ENCODE measurements around the gene FBXO2. TPM values are rescaled to one million over a fixed set of nuclear protein-coding genes. Genes with fewer than 3 reads are reported as not detected.
A peak's percentile ranks its signal among the peaks of the same experiment; 100 is the strongest.

The FBXO2 gene
- total and polyA plus RNA-seq, 3 donors from 2014 or later, result 11.3 to 19.0 (median 17.3) TPM

DNA sequence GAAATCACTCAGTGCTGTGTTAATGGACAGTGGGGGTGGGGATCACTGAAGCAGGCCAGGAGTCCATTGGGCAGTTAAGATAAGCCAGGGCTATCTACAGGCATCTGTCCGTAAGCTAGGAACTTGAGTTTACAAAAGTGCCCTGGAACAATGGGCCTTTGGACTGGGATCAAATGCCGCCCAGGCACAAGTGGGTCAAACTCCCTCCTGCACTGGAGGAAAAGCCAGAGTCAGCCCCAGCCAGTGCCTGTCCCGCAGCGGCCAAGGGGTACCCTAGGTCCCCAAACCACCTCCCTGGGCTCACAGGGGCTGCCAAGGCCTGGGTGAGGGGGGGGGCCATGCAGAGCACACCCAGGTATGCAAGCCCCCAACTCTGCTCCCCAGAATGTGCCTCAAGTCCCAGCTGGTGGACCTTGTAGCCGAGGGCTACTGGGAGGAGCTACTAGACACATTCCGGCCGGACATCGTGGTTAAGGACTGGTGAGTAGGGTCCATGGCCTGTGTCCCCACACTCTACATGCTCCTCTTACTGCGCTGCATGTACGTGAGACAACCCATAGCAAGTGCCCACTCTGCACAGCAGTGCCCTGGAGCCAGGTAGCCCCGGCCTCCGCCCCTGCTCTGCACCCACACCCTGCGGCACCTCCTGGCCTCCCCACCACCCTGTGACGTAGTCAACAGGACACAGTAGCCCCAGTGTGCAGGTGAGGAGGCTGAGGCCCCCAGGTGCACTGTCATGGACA is 17.5 kb upstream of the FBXO2 start:
- intact Hi-C loops (cut with DNase I; ENCODE audit: low total_unique reads), result no loop called here
- Histone ChIP-seq H3K9me3 (no peaks in the 10 kb centered on the region), H3K4me1 (no peaks in the 10 kb centered on the region), H3K27me3 (no peaks in the 10 kb centered on the region), H3K36me3 (ENCODE audit: low read depth, missing control alignments) (no peaks in the 10 kb centered on the region), H3K27ac (no peak overlapping the region), H3K4me3 (no peak overlapping the region)
- TF ChIP-seq POLR2A (IDR thresholded peaks at IDR 0.05), result no peak
- TF ChIP-seq, protein P1, sequence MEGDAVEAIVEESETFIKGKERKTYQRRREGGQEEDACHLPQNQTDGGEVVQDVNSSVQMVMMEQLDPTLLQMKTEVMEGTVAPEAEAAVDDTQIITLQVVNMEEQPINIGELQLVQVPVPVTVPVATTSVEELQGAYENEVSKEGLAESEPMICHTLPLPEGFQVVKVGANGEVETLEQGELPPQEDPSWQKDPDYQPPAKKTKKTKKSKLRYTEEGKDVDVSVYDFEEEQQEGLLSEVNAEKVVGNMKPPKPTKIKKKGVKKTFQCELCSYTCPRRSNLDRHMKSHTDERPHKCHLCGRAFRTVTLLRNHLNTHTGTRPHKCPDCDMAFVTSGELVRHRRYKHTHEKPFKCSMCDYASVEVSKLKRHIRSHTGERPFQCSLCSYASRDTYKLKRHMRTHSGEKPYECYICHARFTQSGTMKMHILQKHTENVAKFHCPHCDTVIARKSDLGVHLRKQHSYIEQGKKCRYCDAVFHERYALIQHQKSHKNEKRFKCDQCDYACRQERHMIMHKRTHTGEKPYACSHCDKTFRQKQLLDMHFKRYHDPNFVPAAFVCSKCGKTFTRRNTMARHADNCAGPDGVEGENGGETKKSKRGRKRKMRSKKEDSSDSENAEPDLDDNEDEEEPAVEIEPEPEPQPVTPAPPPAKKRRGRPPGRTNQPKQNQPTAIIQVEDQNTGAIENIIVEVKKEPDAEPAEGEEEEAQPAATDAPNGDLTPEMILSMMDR (IDR thresholded peaks at IDR 0.05), result no peak
- no peak for DNase-seq
- 90 to 96% methylated on average over 9 to 14 of the region's 14 CpGs for WGBS, 2 donors

DNA sequence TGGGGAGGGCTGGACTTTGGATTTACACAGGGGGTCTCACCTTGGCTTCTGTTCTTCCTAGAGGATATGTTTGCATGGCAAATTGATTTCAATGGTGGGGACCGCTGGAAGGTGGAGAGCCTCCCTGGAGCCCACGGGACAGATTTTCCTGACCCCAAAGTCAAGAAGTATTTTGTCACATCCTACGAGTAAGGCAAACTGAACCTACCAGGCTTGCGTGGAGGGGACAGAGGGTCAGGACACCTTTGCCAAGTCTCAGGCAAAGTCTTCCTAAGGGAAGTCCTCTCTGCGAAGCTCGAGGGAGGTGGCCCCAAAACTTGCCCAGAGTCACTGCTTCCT is 16.9 kb upstream of the FBXO2 start:
- Histone ChIP-seq H3K27me3 (no peaks in the 10 kb centered on the region), H3K27ac (no peak overlapping the region), H3K9me3 (no peaks in the 10 kb centered on the region), H3K4me3 (no peak overlapping the region), H3K4me1 (no peaks in the 10 kb centered on the region), H3K36me3 (ENCODE audit: low read depth, missing control alignments) (no peaks in the 10 kb centered on the region)
- 91 to 94% methylated on average over 6 of the region's 6 CpGs for WGBS, 2 donors
- intact Hi-C loops (cut with DNase I; ENCODE audit: low total_unique reads), result no loop called here
- DNase-seq, result no peak
- TF ChIP-seq, protein P1 (IDR thresholded peaks at IDR 0.05), result no peak
- TF ChIP-seq POLR2A (IDR thresholded peaks at IDR 0.05), result no peak

DNA sequence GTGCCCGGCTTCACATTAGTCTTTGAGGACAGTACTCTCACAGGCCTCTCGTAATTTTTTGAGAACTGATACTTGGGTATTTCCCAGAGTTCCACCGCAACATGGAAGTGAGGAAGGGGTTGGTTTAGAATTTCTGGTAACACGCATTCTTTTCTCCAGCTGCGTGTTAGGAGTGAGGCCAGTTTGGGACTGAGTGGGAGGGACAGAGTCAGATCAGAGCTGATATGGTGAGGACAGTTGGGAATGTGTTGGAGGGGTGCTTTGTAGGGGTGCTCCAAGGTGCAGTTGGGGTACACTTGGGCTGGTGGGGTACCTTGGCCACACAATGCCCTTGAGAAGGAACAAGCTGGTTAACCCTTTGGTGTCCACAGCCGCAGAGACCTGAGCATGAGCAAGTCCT is 16.5 kb upstream of the FBXO2 start:
- no peak for DNase-seq
- intact Hi-C loops (cut with DNase I; ENCODE audit: low total_unique reads), result no loop called here
- TF ChIP-seq, protein P1 (IDR thresholded peaks at IDR 0.05), result no peak
- no peak for TF ChIP-seq POLR2A (IDR thresholded peaks at IDR 0.05)
- no peak overlapping the region for H3K27ac ChIP-seq
- WGBS, 2 donors, result 69 to 70% methylated on average over 6 of the region's 6 CpGs
- H3K27me3 ChIP-seq, result no peaks in the 10 kb centered on the region
- no peaks in the 10 kb centered on the region for H3K4me1 ChIP-seq
- H3K4me3 ChIP-seq, result no peak overlapping the region
- no peaks in the 10 kb centered on the region for H3K36me3 ChIP-seq (ENCODE audit: low read depth, missing control alignments)
- no peaks in the 10 kb centered on the region for H3K9me3 ChIP-seq

DNA sequence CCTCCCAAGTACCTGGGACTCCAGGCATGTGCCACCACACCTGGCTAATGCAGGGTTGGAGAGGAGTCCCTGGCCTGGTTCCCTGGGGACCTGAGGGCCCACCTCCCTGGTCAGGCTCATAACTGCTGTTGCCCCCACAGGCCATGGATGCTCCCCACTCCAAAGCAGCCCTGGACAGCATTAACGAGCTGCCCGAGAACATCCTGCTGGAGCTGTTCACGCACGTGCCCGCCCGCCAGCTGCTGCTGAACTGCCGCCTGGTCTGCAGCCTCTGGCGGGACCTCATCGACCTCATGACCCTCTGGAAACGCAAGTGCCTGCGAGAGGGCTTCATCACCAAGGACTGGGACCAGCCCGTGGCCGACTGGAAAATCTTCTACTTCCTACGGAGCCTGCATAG is 14.3 kb upstream of the FBXO2 start:
- Histone ChIP-seq H3K27ac (no peak overlapping the region), H3K36me3 (ENCODE audit: low read depth, missing control alignments) (no peaks in the 10 kb centered on the region), H3K4me3 (no peak overlapping the region), H3K9me3 (no peaks in the 10 kb centered on the region), H3K27me3 (no peaks in the 10 kb centered on the region), H3K4me1 (no peaks in the 10 kb centered on the region)
- intact Hi-C loops (cut with DNase I; ENCODE audit: low total_unique reads), result no loop called here
- DNase-seq, result no peak
- 87 to 100% methylated on average over 1 to 14 of the region's 14 CpGs for WGBS, 2 donors
- TF ChIP-seq POLR2A (IDR thresholded peaks at IDR 0.05), result no peak

DNA sequence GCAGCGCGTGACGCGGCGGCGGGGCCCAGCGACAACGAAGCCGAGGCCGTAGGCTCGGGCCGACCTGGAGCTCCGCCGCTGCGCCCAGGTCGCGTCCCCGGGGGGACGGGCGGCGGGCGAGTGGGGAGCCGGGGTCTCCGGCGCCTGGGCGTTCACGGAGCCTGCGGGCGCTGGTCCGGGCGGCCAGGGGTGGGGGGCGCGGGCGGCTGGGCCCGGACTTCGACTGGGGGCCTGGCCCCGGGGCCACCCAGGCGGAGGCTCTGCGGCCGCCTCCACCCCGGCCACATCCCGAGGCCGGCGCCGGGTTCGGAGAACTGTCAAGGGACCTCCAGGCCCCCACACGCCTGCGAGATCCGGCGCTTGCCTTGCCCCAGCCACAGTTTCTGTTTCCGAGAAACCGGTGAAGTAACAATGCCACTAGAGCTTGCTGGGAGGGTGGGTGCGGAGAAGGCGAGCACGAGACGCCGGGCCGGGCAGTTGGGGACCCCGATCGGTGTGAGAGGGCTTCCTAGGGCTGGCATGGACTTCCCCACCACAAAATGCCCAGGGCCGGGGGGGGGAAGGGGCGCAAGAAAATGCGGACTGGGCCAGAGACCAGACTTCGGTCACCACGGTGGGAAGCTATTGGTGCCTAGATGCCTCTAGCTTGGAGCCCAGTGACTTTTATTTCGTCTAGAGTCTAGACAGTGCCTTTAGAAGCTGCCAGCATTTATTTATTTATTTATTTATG is 10.3 kb upstream of the FBXO2 start:
- no peak for TF ChIP-seq POLR2A (IDR thresholded peaks at IDR 0.05)
- TF ChIP-seq, protein P1 (IDR thresholded peaks at IDR 0.05), result no peak
- intact Hi-C loops (cut with DNase I; ENCODE audit: low total_unique reads), result loop anchor here (5.0 kb wide), 1 partner anchor 53 kb away; no protein-coding TSS in a partner anchor

More for the DNA sequence above, 10.3 kb upstream of the FBXO2 start:
- H3K36me3 ChIP-seq (ENCODE audit: low read depth, missing control alignments), result no peaks in the 10 kb centered on the region
- H3K9me3 ChIP-seq, result no peaks in the 10 kb centered on the region
- peak; percentile 26 for DNase-seq
- no peaks in the 10 kb centered on the region for H3K4me1 ChIP-seq
- H3K4me3 ChIP-seq, result peak overlapping the region; percentile 61 to 70
- no peaks in the 10 kb centered on the region for H3K27me3 ChIP-seq
- 1% methylated on average over 13 to 41 of the region's 66 CpGs for WGBS, 2 donors
- peak overlapping the region; percentile 42 to 85 for H3K27ac ChIP-seq
